IPS-11a (cell line): ENCODE measurements around the gene TRAP1.
"Not testable (repeated sequence)": the region's sequence is repeated elsewhere in the genome, so short reads cannot be mapped to it uniquely, and the experiment has no call there.

Experiments used
- H3K4me3 ChIP-seq: one replicate; pipeline ENCODE4 v1.5.1; 2013; ENCODE audit warnings: low read depth, low read length, control low read depth

Gene TRAP1

GRCh38 chr16:3674513-3675295, 42.6 kb downstream of the TRAP1 start:
- H3K4me3 ChIP-seq = no peak overlapping the region

DNA sequence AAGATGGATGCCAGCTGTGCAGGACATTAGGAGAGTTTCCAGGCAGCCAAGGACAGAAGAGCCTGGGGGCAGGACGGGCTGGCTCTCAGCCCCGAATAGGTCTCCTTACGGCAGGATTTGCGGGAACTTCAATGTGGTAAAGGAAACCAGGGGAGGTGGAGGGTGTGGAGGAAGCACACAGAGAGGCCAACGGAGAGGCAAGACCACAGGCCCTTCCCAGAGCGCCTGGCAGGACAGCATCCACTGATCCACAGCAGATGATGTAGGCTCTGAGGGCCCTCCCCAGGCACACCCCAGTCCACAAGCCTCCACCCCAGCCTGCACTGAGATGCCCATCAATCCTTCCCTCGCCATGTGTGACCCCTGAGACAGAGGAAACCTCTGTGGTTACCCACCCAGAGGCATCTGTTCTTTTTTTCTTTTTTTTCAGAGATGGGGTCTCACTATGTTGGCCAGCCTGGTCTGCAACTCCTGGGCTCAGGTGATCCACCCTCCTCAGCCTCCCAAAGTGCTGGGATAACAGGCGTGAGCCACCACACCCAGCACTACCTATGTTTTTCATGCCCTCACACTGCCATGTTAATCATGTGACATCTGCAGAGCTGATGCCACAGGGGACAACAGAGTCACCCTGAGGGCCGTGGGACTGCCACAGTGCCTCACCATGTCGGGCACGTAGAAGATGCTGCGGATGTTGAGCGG, 43.5 kb downstream of the TRAP1 start:
- H3K4me3 ChIP-seq = no peak overlapping the region

DNA sequence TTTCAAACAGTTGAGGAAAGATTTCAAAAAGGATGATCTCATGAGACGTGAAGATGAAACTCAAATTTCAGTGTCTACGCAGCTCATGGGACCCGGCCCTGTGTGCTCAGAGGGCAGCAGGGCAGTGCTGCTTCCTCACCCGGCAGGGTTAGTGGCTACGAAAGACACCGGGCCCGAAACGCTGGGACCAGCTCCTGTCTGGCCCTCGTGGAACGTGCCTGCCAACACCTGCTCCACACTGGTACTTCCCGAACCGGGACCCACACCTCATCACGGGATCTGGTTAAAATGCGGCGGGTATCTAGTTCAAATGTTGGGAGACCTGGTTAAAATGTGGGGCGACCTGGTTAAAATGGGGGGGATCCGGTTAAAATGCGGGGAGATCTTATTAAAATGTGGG, 44.1 kb downstream of the TRAP1 start:
- H3K4me3 ChIP-seq = no peak overlapping the region

- H3K4me3 ChIP-seq = no peak overlapping the region
Observed at GRCh38 chr16:3672571-3673041, 44.7 kb downstream of the TRAP1 start.

GRCh38 chr16:3671424-3671823, 45.9 kb downstream of the TRAP1 start:
- H3K4me3 ChIP-seq = no peak overlapping the region

GRCh38 chr16:3670711-3671110, 46.6 kb downstream of the TRAP1 start:
- H3K4me3 ChIP-seq = no peak overlapping the region

GRCh38 chr16:3669082-3669481, 48.2 kb downstream of the TRAP1 start:
- H3K4me3 ChIP-seq = no peak overlapping the region

- no peak overlapping the region for H3K4me3 ChIP-seq
Observed at GRCh38 chr16:3668626-3669025, 48.7 kb downstream of the TRAP1 start.

DNA sequence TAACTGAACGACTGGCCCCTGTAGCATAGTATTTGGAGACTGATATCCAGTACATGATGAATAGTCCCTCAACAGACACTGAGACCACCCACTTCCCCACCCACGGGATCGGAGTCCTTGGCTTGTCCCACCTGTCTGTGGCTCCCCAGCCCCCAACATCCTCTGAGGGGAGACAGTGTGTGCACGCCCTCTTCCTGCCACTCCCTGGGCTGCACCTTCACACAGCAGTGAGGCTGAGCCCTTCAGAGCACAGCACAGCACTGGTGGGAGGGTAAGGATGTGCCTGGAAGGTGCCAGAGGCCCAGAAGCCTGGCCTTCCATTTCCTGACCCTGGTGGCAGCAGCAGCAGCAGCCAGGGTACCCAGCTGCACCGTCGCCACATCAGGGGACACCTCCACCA, 51.8 kb downstream of the TRAP1 start:
- H3K4me3 ChIP-seq = no peak overlapping the region

DNA sequence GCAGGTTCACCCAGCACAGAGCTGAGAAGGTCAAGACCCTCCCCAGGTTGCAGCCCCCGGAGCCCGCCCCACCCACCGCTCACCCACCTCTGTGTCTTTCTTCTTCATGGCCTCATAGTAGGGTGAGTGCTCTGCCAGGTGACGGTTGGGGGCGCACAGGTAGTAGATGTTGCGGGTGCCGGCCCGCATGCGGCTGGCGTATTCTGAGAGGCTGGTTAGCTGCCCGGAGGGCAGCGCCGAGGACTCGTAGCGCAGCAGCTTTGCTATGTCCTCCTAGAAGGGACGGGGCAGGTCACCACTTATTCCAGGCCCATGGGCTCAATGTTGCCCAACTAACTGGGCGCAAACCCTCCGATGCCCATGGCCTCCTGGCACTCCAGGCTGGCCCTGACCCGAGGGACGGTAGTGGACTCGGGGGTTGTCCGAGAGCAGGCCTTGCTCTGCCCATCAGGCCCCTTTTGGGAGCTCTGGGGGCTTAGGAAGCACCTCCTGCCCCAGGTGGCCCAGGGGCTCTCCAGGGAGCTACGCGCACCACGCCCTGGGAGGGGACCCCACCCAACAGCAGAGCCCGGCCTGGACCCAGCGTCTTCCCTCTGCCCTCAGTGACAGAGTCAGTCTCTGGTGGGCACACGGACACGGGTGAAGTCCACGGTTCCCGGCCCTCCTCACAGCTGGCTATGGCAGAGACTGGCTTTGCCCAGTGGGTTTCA, 53.0 kb downstream of the TRAP1 start:
- H3K4me3 ChIP-seq = no peak overlapping the region

DNA sequence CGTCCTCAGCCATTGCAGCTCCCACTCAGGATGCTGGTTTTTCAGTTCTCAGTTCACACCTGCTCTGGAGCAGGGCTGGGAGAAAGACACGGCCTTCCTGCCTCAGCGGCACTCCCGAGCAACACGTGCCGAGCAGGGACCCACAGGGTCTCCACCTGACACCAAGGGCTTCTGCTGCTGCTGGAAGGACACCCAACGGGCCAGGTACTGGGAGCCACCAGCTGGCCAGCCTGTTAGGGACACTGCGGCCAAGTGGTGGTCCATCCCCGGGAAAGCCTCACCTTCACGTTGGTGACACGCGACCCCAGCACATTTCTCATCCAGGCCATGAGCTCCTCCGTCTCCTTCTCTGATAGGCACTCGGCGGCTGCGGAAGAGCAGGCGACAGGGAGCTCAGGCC, 54.7 kb downstream of the TRAP1 start:
- H3K4me3 ChIP-seq = no peak overlapping the region

GRCh38 chr16:3661922-3662321, 55.4 kb downstream of the TRAP1 start:
- no peak overlapping the region for H3K4me3 ChIP-seq

DNA sequence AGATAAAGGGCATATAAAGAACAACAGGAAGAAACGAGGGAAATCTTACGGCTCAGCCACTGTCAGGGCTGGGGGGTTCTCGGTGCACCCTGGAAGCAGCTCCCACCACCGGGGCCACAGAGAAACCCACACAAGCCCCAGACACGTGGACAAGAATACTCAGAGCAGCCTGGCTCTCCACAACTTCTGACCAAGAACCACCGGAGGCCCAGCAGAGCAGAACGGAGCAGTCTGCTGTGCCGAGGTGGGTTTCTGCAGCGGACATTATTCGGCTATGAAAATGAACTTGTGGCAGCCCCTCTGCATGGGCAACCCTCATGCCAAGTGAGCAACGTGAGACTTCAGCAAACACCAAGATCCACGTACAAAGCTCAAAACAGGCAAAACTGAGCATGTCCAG, 56.0 kb downstream of the TRAP1 start:
- no peak overlapping the region for H3K4me3 ChIP-seq

DNA sequence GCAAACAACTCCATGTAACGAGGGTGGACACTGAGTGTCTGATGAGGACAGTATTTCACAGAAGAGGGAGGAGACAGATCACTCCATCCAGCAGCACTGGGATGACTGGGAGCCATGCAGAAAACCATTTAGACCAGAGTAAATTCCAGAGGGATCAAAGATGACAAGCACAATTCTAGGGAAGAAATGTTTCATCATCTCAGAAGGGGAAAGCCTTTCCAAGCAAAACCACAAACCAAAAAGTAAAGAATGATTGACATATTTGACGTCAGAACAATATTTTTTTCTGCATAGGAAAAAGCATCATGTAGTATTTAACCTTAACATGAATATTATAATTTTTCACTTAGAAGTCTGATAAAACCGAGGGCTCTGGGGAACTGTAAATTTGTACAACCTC, 58.1 kb downstream of the TRAP1 start:
- no peak overlapping the region for H3K4me3 ChIP-seq

DNA sequence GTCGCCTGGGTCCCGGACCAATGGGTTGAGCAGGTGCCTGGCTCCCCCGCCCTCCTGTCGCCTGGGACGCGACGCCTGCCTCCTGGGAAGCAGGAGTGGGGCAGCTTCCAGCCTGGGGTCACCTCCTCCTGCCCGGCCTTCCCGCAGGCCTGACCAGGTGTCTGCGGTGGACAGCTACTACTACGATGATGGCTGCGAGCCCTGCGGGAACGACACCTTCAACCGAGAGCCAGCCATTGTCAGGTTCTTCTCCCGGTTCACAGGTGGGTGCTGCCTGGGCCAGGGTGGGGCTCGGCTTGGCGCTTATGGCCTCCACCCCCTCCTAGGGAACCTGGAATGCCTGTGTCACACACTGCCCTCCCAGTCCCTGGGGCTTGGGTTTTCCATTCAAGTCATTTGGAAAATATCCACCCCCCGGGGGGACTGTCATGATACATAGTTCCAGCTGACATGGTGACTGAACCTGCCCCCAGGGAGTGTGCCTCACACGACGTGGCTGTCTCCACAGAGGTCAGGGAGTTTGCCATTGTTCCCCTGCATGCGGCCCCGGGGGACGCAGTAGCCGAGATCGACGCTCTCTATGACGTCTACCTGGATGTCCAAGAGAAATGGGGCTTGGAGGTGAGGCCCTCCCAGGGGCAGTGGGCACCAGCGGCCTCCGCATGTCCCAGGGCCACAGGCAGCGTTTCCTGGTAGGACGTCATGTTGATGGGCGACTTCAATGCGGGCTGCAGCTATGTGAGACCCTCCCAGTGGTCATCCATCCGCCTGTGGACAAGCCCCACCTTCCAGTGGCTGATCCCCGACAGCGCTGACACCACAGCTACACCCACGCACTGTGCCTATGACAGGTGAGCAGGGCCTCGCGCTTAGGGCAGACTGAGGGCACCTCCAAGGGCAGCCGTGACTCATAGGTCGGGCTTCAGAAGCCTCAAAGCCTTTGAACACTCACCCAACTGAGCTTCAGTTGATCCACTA, 60.5 kb downstream of the TRAP1 start:
- no peak overlapping the region for H3K4me3 ChIP-seq

- H3K4me3 ChIP-seq = not testable (repeated sequence)
Observed at GRCh38 chr16:3656160-3656490, 61.2 kb downstream of the TRAP1 start.

GRCh38 chr16:3655396-3656159, 61.7 kb downstream of the TRAP1 start:
- H3K4me3 ChIP-seq = no peak overlapping the region

GRCh38 chr16:3655030-3655395, 62.3 kb downstream of the TRAP1 start:
- H3K4me3 ChIP-seq = no peak overlapping the region

GRCh38 chr16:3654249-3654991, 62.9 kb downstream of the TRAP1 start, which contains the start of gene DNASE1:
Gene DNASE1, plus strand, starts transcription at chr16:3654691. Its CDS starts 683 bp downstream, at chr16:3655374.
- no peak within 1 kb of the TSS for H3K4me3 ChIP-seq
